ENCODE measurements around the gene BEND3. TPM values are rescaled to one million over a fixed set of nuclear protein-coding genes. Genes with fewer than 3 reads are reported as not detected.

Gene BEND3
- polyA plus RNA-seq, 2 donors, result 0.73 to 0.82 TPM

- no peaks in the 10 kb centered on the region for H3K36me3 ChIP-seq (ENCODE audit: control insufficient read depth in 2 of 2, insufficient read depth in 2 of 2, low read length in 1 of 2)
- H3K9me3 ChIP-seq (ENCODE audit: control insufficient read depth in 2 of 2, insufficient read depth in 1 of 2, low read depth in 1 of 2, low read length in 1 of 2), result no peaks in the 10 kb centered on the region
- no peak overlapping the region for H3K27ac ChIP-seq (ENCODE audit: low read depth in 2 of 2, low read length in 1 of 2)
- H3K4me1 ChIP-seq (ENCODE audit: control insufficient read depth in 2 of 2, insufficient read depth in 2 of 2, low read length in 1 of 2), result no peaks in the 10 kb centered on the region
- H3K4me3 ChIP-seq (ENCODE audit: low read depth in 1 of 2, low read length in 2 of 2), result no peak overlapping the region
- WGBS, 2 donors, result 83 to 85% methylated on average over 4 of the region's 4 CpGs
- peaks cover 0 to 2% of the 10 kb centered on the region in 2 donors for H3K27me3 ChIP-seq (ENCODE audit: control insufficient read depth in 1 of 2, insufficient read depth in 2 of 2, low read length in 2 of 2)
Measured at GRCh38 chr6:107059606-107060005, 55.7 kb downstream of the BEND3 start.

- H3K9me3 ChIP-seq (ENCODE audit: control insufficient read depth in 2 of 2, insufficient read depth in 1 of 2, low read depth in 1 of 2, low read length in 1 of 2), result no peaks in the 10 kb centered on the region
- no peak overlapping the region for H3K27ac ChIP-seq (ENCODE audit: low read depth in 2 of 2, low read length in 1 of 2)
- 59 to 91% methylated on average over 2 of the region's 2 CpGs for WGBS, 2 donors
- no peak overlapping the region for H3K4me3 ChIP-seq (ENCODE audit: low read depth in 1 of 2, low read length in 2 of 2)
- no peaks in the 10 kb centered on the region for H3K4me1 ChIP-seq (ENCODE audit: control insufficient read depth in 2 of 2, insufficient read depth in 2 of 2, low read length in 1 of 2)
- H3K27me3 ChIP-seq (ENCODE audit: control insufficient read depth in 1 of 2, insufficient read depth in 2 of 2, low read length in 2 of 2), result peaks cover 0 to 2% of the 10 kb centered on the region in 2 donors
- no peaks in the 10 kb centered on the region for H3K36me3 ChIP-seq (ENCODE audit: control insufficient read depth in 2 of 2, insufficient read depth in 2 of 2, low read length in 1 of 2)
Measured at GRCh38 chr6:107057679-107058078, 57.6 kb downstream of the BEND3 start.

GRCh38 chr6:107056796-107057195, 58.5 kb downstream of the BEND3 start:
- 59 to 80% methylated on average over 2 of the region's 2 CpGs for WGBS, 2 donors
- Histone ChIP-seq H3K27ac (ENCODE audit: low read depth in 2 of 2, low read length in 1 of 2) (no peak overlapping the region), H3K9me3 (ENCODE audit: control insufficient read depth in 2 of 2, insufficient read depth in 1 of 2, low read depth in 1 of 2, low read length in 1 of 2) (no peaks in the 10 kb centered on the region), H3K4me1 (ENCODE audit: control insufficient read depth in 2 of 2, insufficient read depth in 2 of 2, low read length in 1 of 2) (no peaks in the 10 kb centered on the region), H3K36me3 (ENCODE audit: control insufficient read depth in 2 of 2, insufficient read depth in 2 of 2, low read length in 1 of 2) (no peaks in the 10 kb centered on the region), H3K4me3 (ENCODE audit: low read depth in 1 of 2, low read length in 2 of 2) (no peak overlapping the region), H3K27me3 (ENCODE audit: control insufficient read depth in 1 of 2, insufficient read depth in 2 of 2, low read length in 2 of 2) (peaks cover 0 to 2% of the 10 kb centered on the region in 2 donors)

- Histone ChIP-seq H3K27ac (ENCODE audit: low read depth in 2 of 2, low read length in 1 of 2) (no peak overlapping the region), H3K4me1 (ENCODE audit: control insufficient read depth in 2 of 2, insufficient read depth in 2 of 2, low read length in 1 of 2) (no peaks in the 10 kb centered on the region), H3K36me3 (ENCODE audit: control insufficient read depth in 2 of 2, insufficient read depth in 2 of 2, low read length in 1 of 2) (peaks cover 3 to 6% of the 10 kb centered on the region in 2 donors), H3K9me3 (ENCODE audit: control insufficient read depth in 2 of 2, insufficient read depth in 1 of 2, low read depth in 1 of 2, low read length in 1 of 2) (no peaks in the 10 kb centered on the region), H3K27me3 (ENCODE audit: control insufficient read depth in 1 of 2, insufficient read depth in 2 of 2, low read length in 2 of 2) (no peaks in the 10 kb centered on the region), H3K4me3 (ENCODE audit: low read depth in 1 of 2, low read length in 2 of 2) (no peak overlapping the region)
- 95 to 97% methylated on average over 7 of the region's 7 CpGs for WGBS, 2 donors
Measured at GRCh38 chr6:107047807-107048206, 67.5 kb downstream of the BEND3 start.

- H3K27ac ChIP-seq (ENCODE audit: low read depth in 2 of 2, low read length in 1 of 2), result no peak overlapping the region
- WGBS, 2 donors, result 63 to 66% methylated on average over 11 of the region's 11 CpGs
- no peaks in the 10 kb centered on the region for H3K9me3 ChIP-seq (ENCODE audit: control insufficient read depth in 2 of 2, insufficient read depth in 1 of 2, low read depth in 1 of 2, low read length in 1 of 2)
- H3K27me3 ChIP-seq (ENCODE audit: control insufficient read depth in 1 of 2, insufficient read depth in 2 of 2, low read length in 2 of 2), result no peaks in the 10 kb centered on the region
- H3K36me3 ChIP-seq (ENCODE audit: control insufficient read depth in 2 of 2, insufficient read depth in 2 of 2, low read length in 1 of 2), result peaks cover 3% of the 10 kb centered on the region in 2 donors
- no peak overlapping the region for H3K4me3 ChIP-seq (ENCODE audit: low read depth in 1 of 2, low read length in 2 of 2)
- H3K4me1 ChIP-seq (ENCODE audit: control insufficient read depth in 2 of 2, insufficient read depth in 2 of 2, low read length in 1 of 2), result no peaks in the 10 kb centered on the region
Measured at GRCh38 chr6:107045826-107046675, 69.3 kb downstream of the BEND3 start.

- Histone ChIP-seq H3K27ac (ENCODE audit: low read depth in 2 of 2, low read length in 1 of 2) (no peak overlapping the region), H3K9me3 (ENCODE audit: control insufficient read depth in 2 of 2, insufficient read depth in 1 of 2, low read depth in 1 of 2, low read length in 1 of 2) (no peaks in the 10 kb centered on the region), H3K4me3 (ENCODE audit: low read depth in 1 of 2, low read length in 2 of 2) (no peak overlapping the region), H3K4me1 (ENCODE audit: control insufficient read depth in 2 of 2, insufficient read depth in 2 of 2, low read length in 1 of 2) (peaks cover 0 to 2% of the 10 kb centered on the region in 2 donors), H3K36me3 (ENCODE audit: control insufficient read depth in 2 of 2, insufficient read depth in 2 of 2, low read length in 1 of 2) (no peaks in the 10 kb centered on the region), H3K27me3 (ENCODE audit: control insufficient read depth in 1 of 2, insufficient read depth in 2 of 2, low read length in 2 of 2) (no peaks in the 10 kb centered on the region)
- 85 to 100% methylated on average over 1 of the region's 1 CpG for WGBS, 2 donors
Measured at GRCh38 chr6:107033126-107033525, 82.2 kb downstream of the BEND3 start.

GRCh38 chr6:107032051-107032450, 83.3 kb downstream of the BEND3 start:
- 68 to 77% methylated on average over 2 of the region's 2 CpGs for WGBS, 2 donors
- H3K36me3 ChIP-seq (ENCODE audit: control insufficient read depth in 2 of 2, insufficient read depth in 2 of 2, low read length in 1 of 2), result no peaks in the 10 kb centered on the region
- H3K9me3 ChIP-seq (ENCODE audit: control insufficient read depth in 2 of 2, insufficient read depth in 1 of 2, low read depth in 1 of 2, low read length in 1 of 2), result no peaks in the 10 kb centered on the region
- H3K4me3 ChIP-seq (ENCODE audit: low read depth in 1 of 2, low read length in 2 of 2), result no peak overlapping the region
- H3K27me3 ChIP-seq (ENCODE audit: control insufficient read depth in 1 of 2, insufficient read depth in 2 of 2, low read length in 2 of 2), result no peaks in the 10 kb centered on the region
- H3K4me1 ChIP-seq (ENCODE audit: control insufficient read depth in 2 of 2, insufficient read depth in 2 of 2, low read length in 1 of 2), result peaks cover 0 to 2% of the 10 kb centered on the region in 2 donors
- no peak overlapping the region for H3K27ac ChIP-seq (ENCODE audit: low read depth in 2 of 2, low read length in 1 of 2)

- peaks cover 0 to 2% of the 10 kb centered on the region in 2 donors for H3K4me1 ChIP-seq (ENCODE audit: control insufficient read depth in 2 of 2, insufficient read depth in 2 of 2, low read length in 1 of 2)
- no peaks in the 10 kb centered on the region for H3K27me3 ChIP-seq (ENCODE audit: control insufficient read depth in 1 of 2, insufficient read depth in 2 of 2, low read length in 2 of 2)
- no peak overlapping the region for H3K27ac ChIP-seq (ENCODE audit: low read depth in 2 of 2, low read length in 1 of 2)
- no peaks in the 10 kb centered on the region for H3K36me3 ChIP-seq (ENCODE audit: control insufficient read depth in 2 of 2, insufficient read depth in 2 of 2, low read length in 1 of 2)
- H3K4me3 ChIP-seq (ENCODE audit: low read depth in 1 of 2, low read length in 2 of 2), result no peak overlapping the region
- H3K9me3 ChIP-seq (ENCODE audit: control insufficient read depth in 2 of 2, insufficient read depth in 1 of 2, low read depth in 1 of 2, low read length in 1 of 2), result no peaks in the 10 kb centered on the region
- 69 to 70% methylated on average over 5 of the region's 5 CpGs for WGBS, 2 donors
Measured at GRCh38 chr6:107030151-107030550, 85.2 kb downstream of the BEND3 start.

GRCh38 chr6:107026965-107027364, 88.3 kb downstream of the BEND3 start:
- WGBS, 2 donors, result 88 to 95% methylated on average over 8 of the region's 8 CpGs

More at GRCh38 chr6:107026965-107027364, 88.3 kb downstream of the BEND3 start:
- H3K9me3 ChIP-seq (ENCODE audit: control insufficient read depth in 2 of 2, insufficient read depth in 1 of 2, low read depth in 1 of 2, low read length in 1 of 2), result no peaks in the 10 kb centered on the region
- H3K4me1 ChIP-seq (ENCODE audit: control insufficient read depth in 2 of 2, insufficient read depth in 2 of 2, low read length in 1 of 2), result peaks cover 0 to 2% of the 10 kb centered on the region in 2 donors
- no peaks in the 10 kb centered on the region for H3K27me3 ChIP-seq (ENCODE audit: control insufficient read depth in 1 of 2, insufficient read depth in 2 of 2, low read length in 2 of 2)
- no peak overlapping the region for H3K27ac ChIP-seq (ENCODE audit: low read depth in 2 of 2, low read length in 1 of 2)
- no peak overlapping the region for H3K4me3 ChIP-seq (ENCODE audit: low read depth in 1 of 2, low read length in 2 of 2)
- no peaks in the 10 kb centered on the region for H3K36me3 ChIP-seq (ENCODE audit: control insufficient read depth in 2 of 2, insufficient read depth in 2 of 2, low read length in 1 of 2)

Data from esophagus (tissue), 2 donors.